Activated T-helper 1 cell treated with anti-CD3 and anti-CD28 coated beads, Interleukin-12 subunit alpha, Interleukin-12 subunit beta, Interleukin-2, Interleukin-4 antibody, amounts not matched to agents 30 ng/mL and 10 ng/mL and 1 ng/mL, durations not matched to agents 14 hours and 24 hours and 36 hours (primary cell): ENCODE data around the gene LGR6. TPM values are rescaled to one million over a fixed set of nuclear protein-coding genes. Genes with fewer than 3 reads are reported as not detected.

Experiments used
- DNase-seq: peaks from one replicate; pipeline ENCODE4 v3.0.0; 2021; ENCODE audit warnings: low spot score
- H3K27ac Mint-ChIP-seq: one replicate; pipeline ENCODE4 v1.8.0; 2021; ENCODE audit warnings: mild to moderate bottlenecking, mixed read lengths
- H3K27me3 Mint-ChIP-seq: one replicate; pipeline ENCODE4 v1.8.0; 2022; ENCODE audit warnings: mild to moderate bottlenecking, moderate library complexity, mixed read lengths; ENCODE audit not compliant: insufficient read depth
- H3K36me3 Mint-ChIP-seq: one replicate; pipeline ENCODE4 v1.8.0; 2021; ENCODE audit warnings: low read depth, mixed read lengths
- H3K4me1 Mint-ChIP-seq: one replicate; pipeline ENCODE4 v1.8.0; 2021; ENCODE audit warnings: low read depth, mixed read lengths
- H3K4me3 Mint-ChIP-seq: one replicate; pipeline ENCODE4 v1.8.0; 2021; ENCODE audit warnings: mild to moderate bottlenecking, moderate library complexity, mixed read lengths
- H3K9me3 Mint-ChIP-seq: one replicate; pipeline ENCODE4 v1.8.0; 2021; ENCODE audit warnings: mixed read lengths
- intact Hi-C: fragments of 100-400 bp; cut with micrococcal nuclease; formaldehyde crosslinking; loops from one replicate; pipeline ENCODE4 v1.15.1; 2024
- total RNA-seq: library from RNA; stranded (reverse); gene quantifications from 2 replicates; pipeline ENCODE4 v1.2.3, GENCODE V29; 2022

Gene LGR6
- total RNA-seq, 1 donor from 2014 or later = not detected

- DNase-seq = no peak
- H3K9me3 Mint-ChIP-seq = no peaks in the 10 kb centered on the region
- H3K4me1 Mint-ChIP-seq = peaks cover 1% of the 10 kb centered on the region
- peaks cover 16% of the 10 kb centered on the region for H3K27me3 Mint-ChIP-seq
- H3K4me3 Mint-ChIP-seq = no peak overlapping the region
- H3K36me3 Mint-ChIP-seq = no peaks in the 10 kb centered on the region
- no peak overlapping the region for H3K27ac Mint-ChIP-seq
- intact Hi-C loops = no loop called here
Observed at GRCh38 chr1:202241376-202242079, 47.9 kb downstream of the LGR6 start.

- no peak overlapping the region for H3K27ac Mint-ChIP-seq
- intact Hi-C loops = no loop called here
- peaks cover 13% of the 10 kb centered on the region for H3K27me3 Mint-ChIP-seq
- no peaks in the 10 kb centered on the region for H3K9me3 Mint-ChIP-seq
- no peak for DNase-seq
- H3K4me1 Mint-ChIP-seq = no peaks in the 10 kb centered on the region
- no peak overlapping the region for H3K4me3 Mint-ChIP-seq
- H3K36me3 Mint-ChIP-seq = no peaks in the 10 kb centered on the region
Observed at GRCh38 chr1:202242080-202242419, 48.5 kb downstream of the LGR6 start.

GRCh38 chr1:202243006-202243405, 49.4 kb downstream of the LGR6 start:
- H3K27ac Mint-ChIP-seq = no peak overlapping the region
- peaks cover 16% of the 10 kb centered on the region for H3K27me3 Mint-ChIP-seq
- no peak overlapping the region for H3K4me3 Mint-ChIP-seq
- no peaks in the 10 kb centered on the region for H3K9me3 Mint-ChIP-seq
- intact Hi-C loops = no loop called here
- H3K4me1 Mint-ChIP-seq = no peaks in the 10 kb centered on the region
- no peak for DNase-seq
- H3K36me3 Mint-ChIP-seq = no peaks in the 10 kb centered on the region

GRCh38 chr1:202244841-202245261, 51.3 kb downstream of the LGR6 start:
- Mint-ChIP-seq H3K9me3 (no peaks in the 10 kb centered on the region), H3K4me3 (no peak overlapping the region), H3K36me3 (no peaks in the 10 kb centered on the region), H3K27me3 (peaks cover 17% of the 10 kb centered on the region), H3K4me1 (no peaks in the 10 kb centered on the region), H3K27ac (no peak overlapping the region)
- DNase-seq = no peak
- intact Hi-C loops = no loop called here

GRCh38 chr1:202245391-202245790, 51.8 kb downstream of the LGR6 start:
- no peak overlapping the region for H3K4me3 Mint-ChIP-seq
- intact Hi-C loops = no loop called here
- H3K4me1 Mint-ChIP-seq = no peaks in the 10 kb centered on the region
- H3K36me3 Mint-ChIP-seq = no peaks in the 10 kb centered on the region
- H3K27ac Mint-ChIP-seq = no peak overlapping the region
- H3K9me3 Mint-ChIP-seq = no peaks in the 10 kb centered on the region
- peaks cover 17% of the 10 kb centered on the region for H3K27me3 Mint-ChIP-seq
- no peak for DNase-seq

- no peaks in the 10 kb centered on the region for H3K36me3 Mint-ChIP-seq
- H3K27ac Mint-ChIP-seq = no peak overlapping the region
Observed at GRCh38 chr1:202247104-202247503, 53.5 kb downstream of the LGR6 start.

GRCh38 chr1:202247837-202248795, 54.5 kb downstream of the LGR6 start:
- no peaks in the 10 kb centered on the region for H3K4me1 Mint-ChIP-seq
- no peaks in the 10 kb centered on the region for H3K36me3 Mint-ChIP-seq
- intact Hi-C loops = no loop called here
- peaks cover 17% of the 10 kb centered on the region for H3K27me3 Mint-ChIP-seq
- H3K27ac Mint-ChIP-seq = no peak overlapping the region
- DNase-seq = no peak
- no peaks in the 10 kb centered on the region for H3K9me3 Mint-ChIP-seq
- no peak overlapping the region for H3K4me3 Mint-ChIP-seq

More at GRCh38 chr1:202247104-202247503, 53.5 kb downstream of the LGR6 start:
- Mint-ChIP-seq H3K27me3 (peaks cover 17% of the 10 kb centered on the region), H3K9me3 (no peaks in the 10 kb centered on the region), H3K4me3 (no peak overlapping the region), H3K4me1 (no peaks in the 10 kb centered on the region)
- intact Hi-C loops = no loop called here
- DNase-seq = no peak

GRCh38 chr1:202248861-202249260, 55.3 kb downstream of the LGR6 start:
- peaks cover 17% of the 10 kb centered on the region for H3K27me3 Mint-ChIP-seq
- H3K36me3 Mint-ChIP-seq = no peaks in the 10 kb centered on the region
- H3K9me3 Mint-ChIP-seq = no peaks in the 10 kb centered on the region
- H3K27ac Mint-ChIP-seq = no peak overlapping the region
- intact Hi-C loops = no loop called here
- H3K4me1 Mint-ChIP-seq = no peaks in the 10 kb centered on the region
- DNase-seq = no peak
- no peak overlapping the region for H3K4me3 Mint-ChIP-seq

GRCh38 chr1:202249436-202249835, 55.8 kb downstream of the LGR6 start:
- Mint-ChIP-seq H3K27me3 (peaks cover 18% of the 10 kb centered on the region), H3K4me1 (no peaks in the 10 kb centered on the region), H3K27ac (no peak overlapping the region), H3K4me3 (no peak overlapping the region), H3K9me3 (no peaks in the 10 kb centered on the region), H3K36me3 (no peaks in the 10 kb centered on the region)
- DNase-seq = no peak
- intact Hi-C loops = no loop called here

GRCh38 chr1:202249846-202250245, 56.2 kb downstream of the LGR6 start:
- H3K36me3 Mint-ChIP-seq = no peaks in the 10 kb centered on the region
- peaks cover 20% of the 10 kb centered on the region for H3K27me3 Mint-ChIP-seq
- intact Hi-C loops = no loop called here
- no peaks in the 10 kb centered on the region for H3K9me3 Mint-ChIP-seq
- no peak overlapping the region for H3K27ac Mint-ChIP-seq
- no peaks in the 10 kb centered on the region for H3K4me1 Mint-ChIP-seq
- no peak overlapping the region for H3K4me3 Mint-ChIP-seq
- DNase-seq = no peak

- no peak for DNase-seq
- Mint-ChIP-seq H3K27ac (no peak overlapping the region), H3K9me3 (no peaks in the 10 kb centered on the region), H3K4me3 (no peak overlapping the region), H3K36me3 (no peaks in the 10 kb centered on the region), H3K27me3 (peaks cover 23% of the 10 kb centered on the region), H3K4me1 (no peaks in the 10 kb centered on the region)
- intact Hi-C loops = no loop called here
Observed at GRCh38 chr1:202250982-202251381, 57.4 kb downstream of the LGR6 start.

GRCh38 chr1:202251424-202252256, 58.0 kb downstream of the LGR6 start:
- Mint-ChIP-seq H3K9me3 (no peaks in the 10 kb centered on the region), H3K36me3 (no peaks in the 10 kb centered on the region), H3K4me3 (no peak overlapping the region), H3K4me1 (no peaks in the 10 kb centered on the region), H3K27ac (no peak overlapping the region), H3K27me3 (peaks cover 28% of the 10 kb centered on the region)
- no peak for DNase-seq
- intact Hi-C loops = no loop called here
